HG03103 (cell line): ENCODE data around the gene PC.

ENCODE experiments used
- ATAC-seq: cut with Tn5 transposase; IDR thresholded peaks from one replicate; pipeline ENCODE4 v1.9.1; 2021; ENCODE audit warnings: low read depth; ENCODE audit not compliant: unreplicated experiment

The PC gene

DNA sequence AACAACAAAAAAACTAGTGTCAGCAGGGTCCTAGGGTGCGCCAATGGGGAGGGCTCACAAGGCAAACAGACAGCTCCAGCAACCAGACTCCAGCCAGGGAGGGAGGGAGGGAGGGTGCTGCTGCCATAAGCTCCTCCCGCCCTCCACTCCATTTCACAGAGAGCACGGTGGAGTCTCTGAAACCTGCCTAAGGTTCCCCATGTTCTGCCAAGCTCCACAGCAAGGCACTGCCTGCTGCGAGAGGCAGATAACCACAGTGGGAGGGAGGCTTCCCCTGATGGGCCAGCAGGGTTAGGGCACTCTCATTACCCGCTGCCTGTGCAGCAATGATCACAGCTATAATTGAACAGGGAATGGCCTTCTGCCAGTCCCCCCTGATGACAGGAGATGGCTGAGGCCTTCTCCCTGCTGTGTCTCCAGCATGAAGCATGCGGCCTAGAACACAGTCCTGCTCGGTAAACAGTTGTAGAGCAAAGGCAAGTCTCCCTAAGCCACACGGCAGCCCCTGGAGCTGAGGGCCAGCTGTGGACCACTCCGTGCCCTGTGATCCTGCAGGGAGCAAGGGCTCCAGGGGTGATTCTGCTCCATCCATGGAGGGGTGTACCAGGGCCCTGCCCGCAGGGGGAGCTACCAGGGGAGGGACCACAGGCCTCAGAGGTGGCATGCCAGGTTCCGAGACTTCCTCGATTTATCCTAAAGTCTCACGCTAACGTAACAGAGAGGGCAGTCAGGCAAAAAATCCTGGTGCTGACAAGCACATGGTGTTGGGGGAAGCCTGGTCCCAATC lies 42.9 kb downstream of the PC start:
- ATAC-seq: no peak

DNA sequence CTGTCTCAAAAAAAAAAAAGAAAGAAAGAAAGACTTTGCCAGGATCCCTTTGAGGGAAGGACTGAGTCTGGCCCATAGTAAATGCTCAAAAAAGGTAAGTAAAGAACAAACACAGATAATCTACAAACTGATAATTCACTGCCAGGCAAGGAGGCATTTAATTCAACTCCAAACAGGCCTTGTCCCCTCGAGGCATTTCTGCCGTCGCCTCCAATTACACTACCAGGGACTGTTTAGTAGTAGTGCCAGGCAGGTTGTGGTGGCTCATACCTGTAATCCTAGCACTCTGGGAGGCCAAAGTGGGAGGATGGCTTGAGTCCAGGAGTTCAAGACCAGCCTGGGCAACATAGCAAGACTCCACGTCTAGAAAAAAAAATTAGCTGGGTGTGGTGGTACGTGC lies 43.7 kb downstream of the PC start:
- no peak for ATAC-seq

DNA sequence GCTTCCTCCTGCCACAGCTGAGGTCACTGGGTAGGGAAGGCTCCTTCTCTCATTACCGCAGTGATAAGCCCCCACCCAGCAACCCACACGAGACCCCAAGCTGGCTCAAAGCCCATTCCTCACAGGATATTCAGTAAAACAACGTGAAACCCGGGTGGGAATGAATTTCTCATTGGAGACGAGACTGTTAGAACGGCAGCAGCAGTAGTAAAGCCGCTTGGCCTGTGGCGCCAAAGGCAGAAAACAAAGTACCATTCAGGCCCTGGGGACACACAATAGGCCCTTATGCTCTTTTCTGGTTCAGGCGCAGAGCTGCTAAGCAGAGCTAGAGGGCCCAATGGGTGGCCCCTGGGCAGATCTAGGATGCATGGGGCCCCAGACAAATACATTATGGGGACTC lies 45.3 kb downstream of the PC start:
- ATAC-seq: no peak

DNA sequence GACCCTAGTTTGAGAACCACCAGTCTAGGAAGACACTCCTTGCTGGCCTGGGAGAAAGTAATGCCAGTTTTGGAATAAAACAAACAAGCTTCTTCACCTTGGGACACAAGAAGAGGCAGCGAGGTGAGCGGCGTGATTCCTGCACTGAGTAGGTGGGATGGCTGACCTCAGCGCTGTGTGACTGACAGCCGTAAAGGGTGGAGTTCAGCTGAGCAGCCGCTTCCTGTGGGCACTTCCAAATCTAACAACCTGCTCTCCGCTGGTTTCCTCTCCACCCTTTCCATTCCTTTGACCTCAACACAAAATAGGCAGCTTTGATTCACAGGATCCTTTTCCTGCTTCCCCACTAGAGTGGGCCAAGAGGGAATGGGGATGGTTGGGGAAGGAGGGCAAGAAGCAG lies 45.8 kb downstream of the PC start:
- ATAC-seq: no peak

GRCh38 chr11:66910669-66911068 lies 47.5 kb downstream of the PC start:
- no peak for ATAC-seq

GRCh38 chr11:66910016-66910415 lies 48.2 kb downstream of the PC start:
- ATAC-seq: no peak

DNA sequence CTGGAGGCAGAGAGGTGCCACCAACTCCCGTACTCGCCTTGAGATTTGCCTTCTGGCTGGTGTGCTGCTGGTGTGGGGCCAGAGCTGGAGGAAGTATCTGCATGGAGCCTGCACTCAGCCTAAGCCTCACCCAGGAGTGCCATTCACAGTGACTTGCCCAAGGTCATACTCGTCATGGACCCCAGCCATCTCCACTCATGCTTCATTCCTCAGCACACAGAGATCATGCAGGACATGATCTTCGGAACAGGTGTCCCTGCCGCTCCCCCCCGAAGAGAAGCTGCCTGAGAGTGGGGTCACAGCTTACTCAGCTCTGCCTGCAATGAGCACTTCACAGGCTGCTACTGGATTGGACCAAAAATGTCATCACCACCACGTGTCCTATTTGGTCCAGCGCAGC lies 49.0 kb downstream of the PC start:
- ATAC-seq: no peak

GRCh38 chr11:66907751-66908630 lies 50.2 kb downstream of the PC start:
- ATAC-seq: no peak

- no peak for ATAC-seq
Observed at GRCh38 chr11:66906061-66906733, 52.0 kb downstream of the PC start.

DNA sequence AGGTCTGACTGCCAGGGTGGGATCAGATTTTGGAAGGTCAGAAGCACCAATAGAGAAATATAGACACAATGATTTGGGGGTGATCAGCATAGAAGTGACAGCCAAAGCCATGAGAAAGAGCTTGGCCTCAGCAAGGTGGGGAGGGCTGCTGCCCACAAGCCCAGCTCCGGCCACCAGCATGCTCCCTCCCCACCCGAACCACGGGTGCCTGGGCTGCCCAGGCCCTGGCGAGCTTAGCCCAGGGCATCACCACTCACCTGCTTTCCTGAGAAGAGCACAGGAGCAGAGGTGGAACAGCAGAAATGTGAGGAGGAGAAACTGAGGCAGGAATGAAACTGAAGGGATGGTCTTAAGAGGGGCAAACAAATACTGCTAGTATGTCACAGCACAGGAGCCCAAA lies 52.6 kb downstream of the PC start:
- no peak for ATAC-seq

DNA sequence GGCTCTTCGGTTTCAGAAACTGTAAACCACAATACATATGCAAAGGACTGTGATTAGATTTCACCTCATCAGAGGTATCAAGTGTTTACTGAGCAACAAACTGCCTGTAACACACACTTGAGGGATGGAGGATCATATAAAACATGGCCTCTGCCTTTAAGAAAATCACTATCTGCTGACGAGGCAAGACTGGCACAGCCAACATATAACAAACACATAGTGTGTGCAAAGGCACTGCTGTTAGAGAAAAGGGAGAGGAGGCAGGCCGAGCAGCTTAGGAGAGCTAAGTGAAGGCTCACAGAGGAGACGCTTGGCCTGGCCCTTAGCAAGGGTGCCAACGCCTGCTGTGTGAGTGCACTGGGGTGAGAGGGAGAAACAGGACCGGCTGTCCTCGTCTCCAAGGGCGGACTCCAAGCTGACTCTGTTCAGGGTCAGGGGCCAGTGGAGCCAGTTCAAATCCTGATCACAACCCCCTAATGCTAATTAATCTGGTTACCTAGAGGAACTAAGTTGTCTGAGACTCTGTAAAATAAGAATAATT lies 53.1 kb downstream of the PC start:
- ATAC-seq: no peak

DNA sequence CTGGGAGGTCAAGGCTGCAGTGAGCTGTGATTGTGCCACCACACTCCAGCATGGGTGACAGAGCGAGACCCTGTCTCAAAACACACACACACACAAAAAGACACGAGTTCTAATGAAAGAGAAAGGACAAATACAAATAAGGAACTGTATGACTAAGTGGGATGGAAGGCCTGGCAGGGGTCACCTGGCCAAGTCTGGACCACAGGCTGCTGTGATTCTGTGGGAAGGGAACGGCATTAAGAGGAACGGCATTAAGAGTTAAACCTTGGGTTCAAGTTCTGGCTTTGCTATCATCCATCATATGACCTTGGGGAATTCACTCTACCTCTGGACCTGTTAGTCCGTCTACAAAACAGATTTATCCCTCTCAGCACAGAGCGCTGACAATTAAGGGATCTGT lies 53.6 kb downstream of the PC start:
- ATAC-seq: no peak

DNA sequence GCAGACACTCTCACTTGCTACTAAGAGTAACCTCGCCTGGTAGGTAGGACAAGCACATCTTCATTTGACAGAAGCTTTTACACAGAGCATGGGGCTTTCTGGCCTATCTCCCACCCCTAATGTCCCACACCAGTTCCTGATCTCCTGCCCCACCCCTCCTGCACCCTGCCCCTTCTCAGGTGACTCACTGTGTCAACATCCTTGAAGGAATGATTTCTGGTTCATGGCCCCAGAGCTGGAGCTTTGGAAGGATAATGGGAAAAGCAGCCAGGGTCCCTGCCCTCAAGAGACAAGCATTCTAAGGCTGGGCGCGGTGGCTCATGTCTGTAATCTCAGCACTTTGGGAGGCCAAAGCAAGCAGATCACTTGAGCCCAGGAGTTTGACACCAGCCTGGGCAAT lies 54.1 kb downstream of the PC start:
- no peak for ATAC-seq

DNA sequence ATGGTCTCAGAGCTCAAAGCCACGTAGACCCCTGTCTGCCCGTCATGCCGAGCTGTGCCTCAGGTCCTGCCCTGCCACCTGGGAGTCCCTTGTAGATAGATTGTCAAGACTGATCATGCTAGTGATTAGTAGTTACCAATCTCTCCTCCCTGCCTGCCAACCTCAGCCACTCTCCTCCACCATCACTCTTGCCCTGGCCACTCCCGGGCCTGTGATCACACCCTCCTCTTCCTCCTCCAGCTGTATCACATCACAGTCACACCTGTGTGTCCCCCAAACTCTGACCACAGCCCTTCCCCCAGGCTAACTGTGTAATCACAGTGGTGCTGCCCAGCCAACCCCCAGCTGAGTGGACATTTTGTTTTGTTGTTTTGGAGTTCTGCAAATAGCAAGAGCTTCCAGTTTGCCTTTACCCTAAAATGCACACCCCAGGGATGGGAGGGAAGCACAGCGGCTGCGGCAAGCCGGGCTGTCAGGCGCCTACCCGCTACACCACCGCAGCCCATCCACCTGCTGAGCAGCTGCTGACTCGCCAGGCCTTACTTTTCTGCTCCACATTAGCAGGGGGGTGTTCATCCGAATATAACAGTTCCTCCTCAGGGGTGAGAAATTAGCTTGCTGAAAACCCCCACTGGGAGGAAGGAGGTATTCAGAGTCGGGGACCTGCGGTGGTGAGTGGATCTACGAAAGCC lies 55.6 kb downstream of the PC start:
- ATAC-seq: no peak

GRCh38 chr11:66901964-66902390 lies 56.2 kb downstream of the PC start:
- ATAC-seq: no peak

GRCh38 chr11:66894141-66894540 lies 64.0 kb downstream of the PC start:
- no peak for ATAC-seq

GRCh38 chr11:66892911-66893310 lies 65.3 kb downstream of the PC start:
- no peak for ATAC-seq

DNA sequence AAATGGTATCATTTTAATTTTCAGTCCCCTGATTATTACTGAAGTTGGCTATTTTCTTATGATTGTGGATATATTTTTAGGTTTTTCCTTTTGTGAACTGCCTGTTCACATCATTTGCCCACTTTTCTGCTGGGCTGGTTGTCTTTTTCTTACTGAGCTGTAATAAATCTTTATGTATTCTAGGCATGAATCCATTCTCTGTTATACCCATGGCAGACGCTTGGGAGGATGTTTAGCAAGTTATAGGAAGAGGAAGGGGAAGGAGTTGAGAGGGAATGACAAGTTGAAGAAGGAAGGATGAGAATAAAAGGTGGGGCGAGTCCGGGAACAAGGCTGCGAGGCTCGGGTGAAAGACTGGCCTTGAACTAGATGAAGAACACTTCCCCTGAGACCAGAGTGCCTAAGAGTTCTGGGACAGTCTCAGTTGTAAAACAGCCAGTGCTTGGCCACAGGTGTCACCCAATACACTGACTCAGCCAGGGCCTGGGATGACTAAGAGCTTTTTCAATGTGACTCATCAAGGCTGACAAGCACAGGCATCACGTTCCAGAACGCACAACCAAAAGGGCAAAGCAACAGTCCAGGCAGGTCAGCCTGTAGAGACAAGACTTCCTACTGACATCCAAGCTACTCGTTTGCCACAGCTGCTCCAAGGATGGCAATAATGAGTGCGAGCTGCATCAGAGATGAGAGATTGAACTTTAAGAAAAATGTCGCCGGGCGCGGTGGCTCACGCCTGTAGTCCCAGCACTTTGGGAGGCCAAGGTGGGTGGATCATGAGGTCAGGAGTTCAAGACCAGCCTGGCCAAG lies 66.1 kb downstream of the PC start:
- ATAC-seq: peak; percentile 79

- no peak for ATAC-seq
Observed at GRCh38 chr11:66889960-66890359, 68.2 kb downstream of the PC start.

GRCh38 chr11:66888282-66888681 lies 69.9 kb downstream of the PC start:
- ATAC-seq: no peak
